Measurements from ENCODE around the gene AFF1.

DNA sequence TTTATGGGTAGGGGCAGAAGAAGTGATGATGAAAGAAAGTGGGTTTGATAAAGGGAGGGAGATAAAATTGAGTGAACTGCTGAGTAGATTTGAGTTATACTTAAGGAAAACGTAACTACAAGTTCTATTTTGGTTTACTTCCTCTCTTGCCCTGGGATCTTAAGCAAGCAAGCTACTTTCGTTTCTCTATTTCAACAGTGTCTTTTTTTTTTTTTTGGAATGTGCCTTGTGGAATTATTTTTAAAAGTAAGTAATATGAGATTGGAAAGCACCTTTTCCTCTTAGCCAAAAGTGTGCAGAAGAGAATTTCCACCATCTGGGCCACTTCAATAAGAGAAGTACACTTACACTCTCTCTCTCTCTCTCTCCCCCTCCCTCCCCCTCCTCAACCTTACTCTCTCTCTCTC lies 26.6 kb upstream of the AFF1 start:
- TF ChIP-seq, protein P1, sequence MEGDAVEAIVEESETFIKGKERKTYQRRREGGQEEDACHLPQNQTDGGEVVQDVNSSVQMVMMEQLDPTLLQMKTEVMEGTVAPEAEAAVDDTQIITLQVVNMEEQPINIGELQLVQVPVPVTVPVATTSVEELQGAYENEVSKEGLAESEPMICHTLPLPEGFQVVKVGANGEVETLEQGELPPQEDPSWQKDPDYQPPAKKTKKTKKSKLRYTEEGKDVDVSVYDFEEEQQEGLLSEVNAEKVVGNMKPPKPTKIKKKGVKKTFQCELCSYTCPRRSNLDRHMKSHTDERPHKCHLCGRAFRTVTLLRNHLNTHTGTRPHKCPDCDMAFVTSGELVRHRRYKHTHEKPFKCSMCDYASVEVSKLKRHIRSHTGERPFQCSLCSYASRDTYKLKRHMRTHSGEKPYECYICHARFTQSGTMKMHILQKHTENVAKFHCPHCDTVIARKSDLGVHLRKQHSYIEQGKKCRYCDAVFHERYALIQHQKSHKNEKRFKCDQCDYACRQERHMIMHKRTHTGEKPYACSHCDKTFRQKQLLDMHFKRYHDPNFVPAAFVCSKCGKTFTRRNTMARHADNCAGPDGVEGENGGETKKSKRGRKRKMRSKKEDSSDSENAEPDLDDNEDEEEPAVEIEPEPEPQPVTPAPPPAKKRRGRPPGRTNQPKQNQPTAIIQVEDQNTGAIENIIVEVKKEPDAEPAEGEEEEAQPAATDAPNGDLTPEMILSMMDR (conservative IDR thresholded peaks at IDR 0.05 in 1 of 2, IDR thresholded peaks at IDR 0.05 in 1 of 2; ENCODE audit: extremely low read depth in 1 of 2, insufficient read depth in 1 of 2, low read depth in 1 of 2, low read length in 2 of 2) = no peak
- no peak for TF ChIP-seq EZH2 (IDR thresholded peaks at IDR 0.05; ENCODE audit: borderline replicate concordance, low read length)

Measured in mammary epithelial cell (primary cell).